IMR-90 (cell line): ENCODE measurements around the gene FSTL1. TPM values are rescaled to one million over a fixed set of nuclear protein-coding genes. Genes with fewer than 3 reads are reported as not detected.
A peak's percentile ranks its signal among the peaks of the same experiment; 100 is the strongest.

Experiments used
- ATAC-seq: fragments of 200-7000 bp; cut with Tn5 transposase; 2 replicates; pipeline ENCODE4 v1.9.1; 2020; ENCODE audit warnings: low read depth, mild to moderate bottlenecking, moderate library complexity
- BruUV-seq: library from RNA; stranded (reverse); fragments of 400-500 nt; replicated peaks from 2 replicates; lab custom pipeline; 2021; lab: Mats Ljungman, UMichigan
- CTCF ChIA-PET: fragments of 300-600 bp; formaldehyde crosslinking; extraction: SDS; loops from one replicate; lab custom pipeline; 2021; ENCODE audit warnings: antibody characterized with exemption; lab: Yijun Ruan, JAX
- POLR2A ChIA-PET: fragments of 300-600 bp; sonication (Branson Sonifier 250); formaldehyde crosslinking; loops from one replicate; lab custom pipeline; 2022; ENCODE audit warnings: antibody characterized with exemption; ENCODE audit not compliant: unreplicated experiment; lab: Charles Lee
- DNase-seq: peaks from one replicate; pipeline ENCODE4 v3.0.0; 2013
- H2AFZ ChIP-seq: replicated peaks from 2 replicates; pipeline ENCODE3; 2013; ENCODE audit warnings: low read length, mild to moderate bottlenecking; ENCODE audit not compliant: poor library complexity
- H2AK5ac ChIP-seq: 2 replicates; pipeline ENCODE4 v1.6.1; 2013; ENCODE audit warnings: low read depth, low read length, inconsistent platforms
- H2AK9ac ChIP-seq: replicated peaks from 2 replicates; pipeline ENCODE3; 2013; ENCODE audit warnings: mild to moderate bottlenecking, low read depth, low read length, moderate library complexity; ENCODE audit not compliant: poor library complexity
- H2BK120ac ChIP-seq: 2 replicates; pipeline ENCODE4 v1.6.1; 2013; ENCODE audit warnings: low read depth, low read length, inconsistent platforms
- H2BK15ac ChIP-seq: 3 replicates; pipeline ENCODE4 v1.6.1; 2013; ENCODE audit warnings: low read depth, low read length, inconsistent platforms
- H2BK20ac ChIP-seq: 2 replicates; pipeline ENCODE4 v1.6.1; 2013; ENCODE audit warnings: low read depth, mild to moderate bottlenecking, inconsistent platforms, low read length, moderate library complexity
- H2BK5ac ChIP-seq: 2 replicates; pipeline ENCODE4 v1.6.1; 2013; ENCODE audit warnings: mild to moderate bottlenecking, low read depth, low read length, inconsistent platforms; ENCODE audit not compliant: poor library complexity, severe bottlenecking
- H3K14ac ChIP-seq: replicated peaks from 2 replicates; pipeline ENCODE4 v1.6.1; 2013; ENCODE audit warnings: low read depth, low read length, inconsistent platforms
- H3K18ac ChIP-seq: 2 replicates; pipeline ENCODE4 v1.6.1; 2013; ENCODE audit warnings: low read depth, low read length, control low read depth
- H3K23ac ChIP-seq: 2 replicates; pipeline ENCODE4 v1.6.1; 2013; ENCODE audit warnings: low read depth, low read length, inconsistent platforms
- H3K27ac ChIP-seq: 2 replicates; pipeline ENCODE4 v1.5.1; 2013; ENCODE audit warnings: mild to moderate bottlenecking, control low read depth, low read length; ENCODE audit not compliant: insufficient read depth
- H3K27me3 ChIP-seq: 2 replicates; pipeline ENCODE4 v1.6.1; 2013; ENCODE audit warnings: low read length; ENCODE audit not compliant: control insufficient read depth, insufficient read depth
- H3K36me3 ChIP-seq: 2 replicates; pipeline ENCODE4 v1.6.1; 2013; ENCODE audit warnings: low read length, mixed read lengths; ENCODE audit not compliant: control insufficient read depth, insufficient read depth
- H3K4ac ChIP-seq: 2 replicates; pipeline ENCODE4 v1.6.1; 2013; ENCODE audit warnings: low read depth, low read length, inconsistent platforms
- H3K4me1 ChIP-seq: 2 replicates; pipeline ENCODE4 v1.6.1; 2013; ENCODE audit warnings: low read length, mixed read lengths; ENCODE audit not compliant: control insufficient read depth, insufficient read depth
- H3K4me2 ChIP-seq: 2 replicates; pipeline ENCODE4 v1.6.1; 2013; ENCODE audit warnings: low read depth, mild to moderate bottlenecking, control low read depth, low read length, moderate library complexity
- H3K4me3 ChIP-seq: 2 replicates; pipeline ENCODE4 v1.5.1; 2013; ENCODE audit warnings: low read depth, mild to moderate bottlenecking, control low read depth, low read length, moderate library complexity; ENCODE audit not compliant: insufficient read depth
- H3K56ac ChIP-seq: 2 replicates; pipeline ENCODE4 v1.6.1; 2013; ENCODE audit warnings: low read length, inconsistent platforms; ENCODE audit not compliant: insufficient read depth; ENCODE audit errors: extremely low read depth
- H3K79me1 ChIP-seq, 2 experiments: 2 replicates each; pipeline ENCODE4 v1.6.1; 2013; ENCODE audit warnings: low read length in 2 of 2, inconsistent platforms in 1 of 2, low read depth in 1 of 2
- H3K9ac ChIP-seq: 2 replicates; pipeline ENCODE4 v1.6.1; 2013; ENCODE audit warnings: low read depth, low read length, control low read depth
- H3K9me1 ChIP-seq: 2 replicates; pipeline ENCODE4 v1.6.1; 2013; ENCODE audit warnings: low read length, inconsistent platforms; ENCODE audit not compliant: insufficient read depth
- H3K9me3 ChIP-seq: 2 replicates; pipeline ENCODE4 v1.6.1; 2013; ENCODE audit warnings: low read length; ENCODE audit not compliant: control insufficient read depth, insufficient read depth
- H4K20me1 ChIP-seq: 2 replicates; pipeline ENCODE4 v1.6.1; 2013; ENCODE audit warnings: low read length, inconsistent platforms; ENCODE audit not compliant: insufficient read depth
- H4K5ac ChIP-seq: 2 replicates; pipeline ENCODE4 v1.6.1; 2013; ENCODE audit warnings: mild to moderate bottlenecking, low read depth, low read length, control low read depth
- H4K8ac ChIP-seq, 2 experiments: 2 replicates each; pipeline ENCODE4 v1.6.1; 2013; ENCODE audit warnings: low read depth in 2 of 2, low read length in 2 of 2, control low read depth in 1 of 2, inconsistent platforms in 1 of 2
- H4K91ac ChIP-seq: 2 replicates; pipeline ENCODE4 v1.6.1; 2013; ENCODE audit warnings: low read depth, low read length, inconsistent platforms; ENCODE audit not compliant: insufficient read depth
- CHD1 ChIP-seq: IDR thresholded peaks from 2 replicates; pipeline ENCODE4 v1.6.1; 2012; ENCODE audit warnings: low read depth, low read length, improper control_type of control experiment
- MAZ ChIP-seq: IDR thresholded peaks from 2 replicates; pipeline ENCODE4 v1.6.1; 2012; ENCODE audit warnings: low read depth, mild to moderate bottlenecking, low read length, improper control_type of control experiment, moderate library complexity, borderline replicate concordance
- MXI1 ChIP-seq: IDR thresholded peaks from 2 replicates; pipeline ENCODE4 v1.6.1; 2012; ENCODE audit warnings: low read depth, mild to moderate bottlenecking, low read length, moderate library complexity, borderline replicate concordance
- WGBS, 2 experiments: methylation state at CpG; one replicate each; pipeline versions ENCODE4 v1.1.5 to v1.1.7; 2013; ENCODE audit warnings: missing lambda C conversion rate in 2 of 2; ENCODE audit not compliant: insufficient read length in 1 of 2; ENCODE audit errors: extremely low coverage in 2 of 2; 5-methylcytosine and 5-hydroxymethylcytosine counted together
- dilution Hi-C: fragments of 300-500 bp; cut with HindIII; formaldehyde crosslinking; loops from one replicate; pipeline ENCODE4 v1.14.3; 2018; ENCODE audit warnings: low sequenced_read_pairs; ENCODE audit not compliant: unreplicated experiment
- in situ Hi-C: fragments of 300-500 bp; cut with MboI; formaldehyde crosslinking; loops from 3 replicates; pipeline ENCODE4 v1.14.3; 2019; ENCODE audit warnings: low sequenced_read_pairs, inconsistent platforms, mixed read lengths
- intact Hi-C: fragments of 100-400 bp; cut with micrococcal nuclease; formaldehyde crosslinking; loops from 2 replicates; pipeline ENCODE4 v1.10.0; 2022
- polyA plus RNA-seq, 3 experiments: library from polyadenylated mRNA; depleted of rRNA; stranded (reverse); fragments of >200 nt; gene quantifications; 2 replicates each; pipeline ENCODE4 v1.2.3, GENCODE V29; 2012; ENCODE audit warnings: low replicate concordance in 1 of 3
- total RNA-seq: library from RNA; depleted of rRNA; stranded (reverse); fragments of >200 nt; gene quantifications from 2 replicates; pipeline ENCODE4 v1.2.3, GENCODE V29; 2012

The FSTL1 gene
- total and polyA plus RNA-seq, 2 of the 4 experiments (the other 2 are of a cell fraction), result 864 to 1,642 TPM

GRCh38 chr3:120428924-120429323, 21.9 kb downstream of the FSTL1 start:
- Histone ChIP-seq H2BK20ac (no peak overlapping the region), H4K8ac (no peak overlapping the region), H3K36me3 (peaks cover 53% of the 10 kb centered on the region), H3K9ac (no peak overlapping the region), H3K4me3 (no peak overlapping the region), H4K91ac (no peak overlapping the region), H2BK15ac (no peak overlapping the region), H3K79me1 (peaks cover 51 to 96% of the 10 kb centered on the region in 2 experiments), H3K4me1 (peaks cover 65% of the 10 kb centered on the region), H3K27ac (no peak overlapping the region), H2AFZ (no peak overlapping the region), H3K27me3 (no peaks in the 10 kb centered on the region), H4K20me1 (peaks cover 96% of the 10 kb centered on the region), H2BK120ac (no peak overlapping the region), H4K5ac (no peak overlapping the region), H3K23ac (peak overlapping the region; percentile 21), H3K18ac (no peak overlapping the region), H3K14ac (peak overlapping the region; percentile 35), H3K4me2 (no peak overlapping the region), H2AK5ac (0 out of 2 replicates have a peak overlapping the region, but pooled peaks have one; percentile 4), H2AK9ac (no peak overlapping the region), H2BK5ac (peak overlapping the region; percentile 9), H3K56ac (no peak overlapping the region), H3K9me1 (peaks cover 65% of the 10 kb centered on the region), H3K4ac (no peak overlapping the region), H3K9me3 (no peaks in the 10 kb centered on the region)
- no peak for TF ChIP-seq CHD1
- no peak for TF ChIP-seq MAZ
- TF ChIP-seq MXI1, result no peak
- DNase-seq (no peak), ATAC-seq (no peak)
- POLR2A ChIA-PET, result no interaction called here
- in situ Hi-C loops, result loop anchor here (10.0 to 25.0 kb wide), 3 partner anchors 126 to 1058 kb away; no protein-coding TSS in a partner anchor
- CTCF ChIA-PET, result interaction anchor here (0.6 to 1.5 kb wide), 2 partner anchors 11 to 167 kb away, joined by 3 to 6 read pairs; no protein-coding TSS in a partner anchor
- WGBS, 2 experiments, result 33% methylated on average over 1 of the region's 2 CpGs; no CpG with 5 or more reads in 1 of the 2 experiments
- intact Hi-C loops, result loop anchor here (10.0 kb wide), 1 partner anchor 366 kb away; no protein-coding TSS in a partner anchor
- dilution Hi-C loops, result no loop called here
- BruUV-seq, result no TSS peak
